Ishikawa (cell line): ENCODE data around the gene ATP1A4.

Experiments
- CEBPB ChIP-seq: IDR thresholded peaks from 2 replicates; pipeline ENCODE4 v1.6.1; 2012
- CREB1 ChIP-seq: IDR thresholded peaks from 2 replicates; pipeline ENCODE4 v1.6.1; 2012; ENCODE audit warnings: low read depth
- EGR1 ChIP-seq: IDR thresholded peaks from 2 replicates; pipeline ENCODE4 v1.6.1; 2012
- EP300 ChIP-seq: IDR thresholded peaks from 2 replicates; pipeline ENCODE4 v1.6.1; 2012; ENCODE audit warnings: borderline replicate concordance
- FOXM1 ChIP-seq: IDR thresholded peaks from 2 replicates; pipeline ENCODE4 v1.6.1; 2012; ENCODE audit warnings: low read depth, borderline replicate concordance
- MAX ChIP-seq: IDR thresholded peaks from 2 replicates; pipeline ENCODE4 v1.6.1; 2012
- NFIC ChIP-seq: IDR thresholded peaks from 2 replicates; pipeline ENCODE4 v1.6.1; 2012
- RAD21 ChIP-seq: IDR thresholded peaks from 2 replicates; pipeline ENCODE4 v1.6.1; 2012; ENCODE audit warnings: low read depth
- REST ChIP-seq: IDR thresholded peaks from 2 replicates; pipeline ENCODE4 v1.6.1; 2012; ENCODE audit warnings: low read depth, mild to moderate bottlenecking
- TAF1 ChIP-seq: IDR thresholded peaks from 2 replicates; pipeline ENCODE4 v1.6.1; 2012; ENCODE audit warnings: low read depth, mild to moderate bottlenecking
- TCF12 ChIP-seq: IDR thresholded peaks from 2 replicates; pipeline ENCODE4 v1.6.1; 2012; ENCODE audit warnings: low read depth
- TEAD4 ChIP-seq: IDR thresholded peaks from 2 replicates; pipeline ENCODE4 v1.6.1; 2012
- USF1 ChIP-seq: IDR thresholded peaks from 2 replicates; pipeline ENCODE4 v1.6.1; 2012
- YY1 ChIP-seq: IDR thresholded peaks from 2 replicates; pipeline ENCODE4 v1.6.1; 2012; ENCODE audit warnings: low read depth
- ZBTB7A ChIP-seq: IDR thresholded peaks from 2 replicates; pipeline ENCODE4 v1.6.1; 2012; ENCODE audit warnings: low read depth

ATP1A4 gene

GRCh38 chr1:160163615-160164014 lies 12.2 kb downstream of the ATP1A4 start:
- no peak for TF ChIP-seq RAD21
- no peak for TF ChIP-seq FOXM1
- TF ChIP-seq NFIC = no peak
- no peak for TF ChIP-seq TCF12
- TF ChIP-seq REST = no peak

GRCh38 chr1:160164121-160164520 lies 12.7 kb downstream of the ATP1A4 start:
- TF ChIP-seq CEBPB (no peak), EP300 (no peak)

GRCh38 chr1:160166166-160166868 lies 14.9 kb downstream of the ATP1A4 start:
- TF ChIP-seq NFIC = no peak
- TF ChIP-seq EP300 = no peak
- TF ChIP-seq TEAD4 = no peak
- no peak for TF ChIP-seq RAD21
- TF ChIP-seq TAF1 = no peak
- TF ChIP-seq EGR1 = no peak

GRCh38 chr1:160167056-160167455 lies 15.7 kb downstream of the ATP1A4 start:
- no peak for TF ChIP-seq USF1
- no peak for TF ChIP-seq MAX
- TF ChIP-seq TAF1 = no peak
- no peak for TF ChIP-seq EGR1

- TF ChIP-seq ZBTB7A = no peak
- no peak for TF ChIP-seq EGR1
- TF ChIP-seq NFIC = no peak
- no peak for TF ChIP-seq TCF12
- no peak for TF ChIP-seq CREB1
- no peak for TF ChIP-seq REST
- no peak for TF ChIP-seq RAD21
- TF ChIP-seq USF1 = no peak
- no peak for TF ChIP-seq TEAD4
- TF ChIP-seq FOXM1 = no peak
- TF ChIP-seq MAX = no peak
- TF ChIP-seq CEBPB = no peak
- no peak for TF ChIP-seq TAF1
- TF ChIP-seq YY1 = no peak
- no peak for TF ChIP-seq EP300
Observed at GRCh38 chr1:160167580-160167979, 16.2 kb downstream of the ATP1A4 start.

GRCh38 chr1:160168016-160168415 lies 16.6 kb downstream of the ATP1A4 start:
- TF ChIP-seq CEBPB (no peak), YY1 (no peak), USF1 (no peak), TEAD4 (no peak), ZBTB7A (no peak), FOXM1 (no peak), TAF1 (no peak), NFIC (peak; percentile 69)
